MM.1S (cell line): Measurements from ENCODE around the gene ATP2B1.

ENCODE experiments used
- CTCF ChIP-seq: fragments of 300-600 bp; sonication (generic); IDR thresholded peaks from 2 replicates; pipeline ENCODE4 v1.5.1; 2016; ENCODE audit warnings: antibody characterized with exemption, low read length, mixed read lengths
- EZH2 ChIP-seq: fragments of 300-600 bp; sonication (generic); optimal IDR thresholded peaks from 2 replicates; pipeline ENCODE3; 2017; ENCODE audit warnings: low read depth, mild to moderate bottlenecking, antibody characterized with exemption, low read length, mixed read lengths
- EZH2phosphoT487 ChIP-seq: fragments of 300-600 bp; sonication (generic); IDR thresholded peaks from 2 replicates; pipeline ENCODE4 v1.6.1; 2018; ENCODE audit warnings: antibody characterized with exemption, low read length

DNA sequence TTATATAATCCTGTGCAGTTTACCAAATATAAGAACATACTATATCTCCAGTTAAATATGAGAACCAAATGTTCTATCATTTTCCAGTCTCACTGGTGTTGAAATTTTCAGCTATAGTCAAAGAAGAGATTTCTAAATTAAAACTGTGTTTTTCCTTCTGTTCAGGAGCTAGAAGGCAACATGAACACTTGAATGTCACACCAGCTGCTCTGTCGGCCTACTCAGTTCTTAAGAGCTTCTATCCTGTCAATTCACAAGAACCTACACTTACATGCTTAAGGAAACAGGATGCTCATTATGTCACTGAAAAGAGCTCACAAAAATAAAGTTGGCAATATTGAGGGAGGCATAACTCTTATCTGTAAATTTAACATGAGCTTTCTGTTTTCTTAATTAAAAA is 43.1 kb downstream of the ATP2B1 start:
- TF ChIP-seq EZH2 (no peak), CTCF (no peak), EZH2phosphoT487 (no peak)
